Spleen (tissue), 11 donors: ENCODE results near the gene TMX4. TPM values are rescaled to one million over a fixed set of nuclear protein-coding genes. Genes with fewer than 3 reads are reported as not detected.
"Not testable (repeated sequence)": the region's sequence is repeated elsewhere in the genome, so short reads cannot be mapped to it uniquely, and the experiment has no call there.

ENCODE experiments used
- DNase-seq: peaks from one replicate; pipeline ENCODE4 v3.0.0-alpha.2; 2020
- H3K27ac ChIP-seq, 8 donors: fragments of 200-600 bp; sonication (generic) in 7 of 8; 1 replicate in 4 of 8; 2 replicates in 4 of 8; pipeline versions ENCODE4 v1.5.0 to v1.8.0; 2016 to 2021; ENCODE audit warnings: inconsistent platforms in 4 of 8, mild to moderate bottlenecking in 4 of 8, moderate library complexity in 1 of 8
- H3K27me3 ChIP-seq, 7 donors: fragments of 200-600 bp; sonication (generic) in 6 of 7; replicated peaks in 1 of 7; 1 replicate in 4 of 7; 2 replicates in 3 of 7; pipeline versions ENCODE4 v1.5.0 to v1.8.0; 2016 to 2021; ENCODE audit warnings: inconsistent platforms in 3 of 7, mild to moderate bottlenecking in 1 of 7
- H3K36me3 ChIP-seq, 6 donors: fragments of 200-600 bp; sonication (generic) in 5 of 6; 1 replicate in 4 of 6; 2 replicates in 2 of 6; pipeline versions ENCODE4 v1.5.0 to v1.8.0; 2016 to 2021; ENCODE audit warnings: inconsistent platforms in 2 of 6
- H3K4me1 ChIP-seq, 6 donors: fragments of 200-600 bp; sonication (generic) in 5 of 6; 1 replicate in 3 of 6; 2 replicates in 3 of 6; pipeline versions ENCODE4 v1.5.0 to v1.8.0; 2016 to 2021; ENCODE audit warnings: inconsistent platforms in 3 of 6
- H3K4me3 ChIP-seq, 8 donors: fragments of 200-600 bp; sonication (generic) in 7 of 8; 1 replicate in 4 of 8; 2 replicates in 4 of 8; pipeline versions ENCODE4 v1.5.0 to v1.8.0; 2016 to 2021; ENCODE audit warnings: inconsistent platforms in 4 of 8, mild to moderate bottlenecking in 4 of 8, moderate library complexity in 2 of 8
- H3K9me3 ChIP-seq, 8 donors: fragments of 200-600 bp; sonication (generic) in 7 of 8; 1 replicate in 4 of 8; 2 replicates in 4 of 8; pipeline versions ENCODE4 v1.5.0 to v1.8.0; 2016 to 2021; ENCODE audit warnings: inconsistent platforms in 4 of 8
- POLR2A ChIP-seq, 3 donors: fragments of 450-650 bp; IDR thresholded peaks; one replicate each; pipeline ENCODE4 v1.5.1; 2017; ENCODE audit warnings: antibody characterized with exemption in 3 of 3, mild to moderate bottlenecking in 1 of 3
- POLR2AphosphoS5 ChIP-seq, 3 donors: sonication (generic); formaldehyde crosslinking; IDR thresholded peaks; one replicate each; pipeline ENCODE4 v1.5.1; 2017; ENCODE audit warnings: antibody characterized with exemption in 3 of 3
- WGBS, 5 donors: extraction: QIAGEN DNeasy Blood & Tissue Kit in 3 of 5; methylation state at CpG; one replicate each; pipeline versions ENCODE4 v1.1.5 to v1.1.7; 2013 to 2018; 5-methylcytosine and 5-hydroxymethylcytosine counted together
- intact Hi-C: fragments of 100-400 bp; cut with DNase I; formaldehyde crosslinking; loops from one replicate; pipeline ENCODE4 v1.15.0; 2023; ENCODE audit warnings: low total_unique reads
- polyA plus RNA-seq, 3 donors: library from polyadenylated mRNA; stranded (reverse); fragments of 200-250 nt; gene quantifications; one replicate each; pipeline ENCODE4 v1.2.1, GENCODE V29; 2013
- total RNA-seq, 7 donors: library from RNA; depleted of rRNA in 3 of 7; stranded (reverse); fragments of >200 nt in 3 of 7; fragmentation: NEBNext Ultra II Directional in 4 of 7; extraction: Animal tissue kit (Norgen Biotek cat#: 25700) in 4 of 7; gene quantifications; one replicate each; pipeline versions ENCODE4 v1.1.0 to v1.2.1, GENCODE V29; 2016 to 2021
- TF ChIP-seq, protein P1 (sequence below), 11 experiments: fragments of 200-600 bp in 7 of 11; fragments of 450-650 bp in 4 of 11; sonication (generic) in 4 of 11; IDR thresholded peaks in 8 of 11; conservative IDR thresholded peaks in 3 of 11; 1 replicate in 7 of 11; 2 replicates in 4 of 11; pipeline versions ENCODE4 v1.4.0 to v1.8.0; 2016 to 2021; ENCODE audit warnings: antibody characterized with exemption in 11 of 11, inconsistent platforms in 4 of 11, mild to moderate bottlenecking in 1 of 11
- donor health status: healthy with polysubstance abuse.
- donor health status: DM: no; HTN: no; CAD: no; lungs with moderate emphysema.
- donor health status: DM: no; HTN: no; CAD: no.
- donor health status: Bipolar disorder and iron deficiency.
- donor health status: healthy.
- donor health status: DM: no; HTN: no; CAD: no.
- donor health status: DM: yes; HTN: yes; CAD: no.

TMX4 gene
- total and polyA plus RNA-seq, 10 donors = 7.5 to 56.3 (median 38.2) TPM

- no peaks in the 10 kb centered on the region for H3K4me1 ChIP-seq
- WGBS, 5 donors = 63 to 91% (median 87%) methylated on average over 2 of the region's 2 CpGs
- TF ChIP-seq POLR2A (IDR thresholded peaks at IDR 0.05) = no peak
- no peak for TF ChIP-seq POLR2AphosphoS5 (IDR thresholded peaks at IDR 0.05)
- TF ChIP-seq, protein P1, sequence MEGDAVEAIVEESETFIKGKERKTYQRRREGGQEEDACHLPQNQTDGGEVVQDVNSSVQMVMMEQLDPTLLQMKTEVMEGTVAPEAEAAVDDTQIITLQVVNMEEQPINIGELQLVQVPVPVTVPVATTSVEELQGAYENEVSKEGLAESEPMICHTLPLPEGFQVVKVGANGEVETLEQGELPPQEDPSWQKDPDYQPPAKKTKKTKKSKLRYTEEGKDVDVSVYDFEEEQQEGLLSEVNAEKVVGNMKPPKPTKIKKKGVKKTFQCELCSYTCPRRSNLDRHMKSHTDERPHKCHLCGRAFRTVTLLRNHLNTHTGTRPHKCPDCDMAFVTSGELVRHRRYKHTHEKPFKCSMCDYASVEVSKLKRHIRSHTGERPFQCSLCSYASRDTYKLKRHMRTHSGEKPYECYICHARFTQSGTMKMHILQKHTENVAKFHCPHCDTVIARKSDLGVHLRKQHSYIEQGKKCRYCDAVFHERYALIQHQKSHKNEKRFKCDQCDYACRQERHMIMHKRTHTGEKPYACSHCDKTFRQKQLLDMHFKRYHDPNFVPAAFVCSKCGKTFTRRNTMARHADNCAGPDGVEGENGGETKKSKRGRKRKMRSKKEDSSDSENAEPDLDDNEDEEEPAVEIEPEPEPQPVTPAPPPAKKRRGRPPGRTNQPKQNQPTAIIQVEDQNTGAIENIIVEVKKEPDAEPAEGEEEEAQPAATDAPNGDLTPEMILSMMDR (IDR thresholded peaks at IDR 0.05 in 8 of 11, conservative IDR thresholded peaks at IDR 0.05 in 3 of 11) = no peak
- no peak for DNase-seq
- no peaks in the 10 kb centered on the region for H3K27me3 ChIP-seq
- intact Hi-C loops = no loop called here
- H3K4me3 ChIP-seq = no peak overlapping the region
- no peak overlapping the region for H3K27ac ChIP-seq
- peaks cover 0 to 2% (median 0%) of the 10 kb centered on the region in 8 donors for H3K9me3 ChIP-seq
- H3K36me3 ChIP-seq = no peaks in the 10 kb centered on the region
Observed at GRCh38 chr20:8032499-8032898, 12.9 kb upstream of the TMX4 start.

DNA sequence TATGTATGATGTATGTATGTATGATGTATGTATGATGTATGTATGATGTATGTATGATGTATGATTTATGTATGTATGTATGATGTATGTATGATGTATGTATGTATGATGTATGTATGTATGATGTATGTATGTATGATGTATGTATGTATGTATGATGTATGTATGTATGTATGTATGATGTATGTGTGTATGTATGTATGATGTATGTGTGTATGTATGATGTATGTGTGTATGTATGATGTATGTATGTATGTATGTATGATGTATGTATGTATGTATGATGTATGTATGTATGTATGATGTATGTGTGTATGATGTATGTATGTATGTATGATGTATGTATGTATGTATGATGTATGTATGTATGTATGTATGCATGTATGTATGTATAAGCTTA is 12.0 kb upstream of the TMX4 start:
- DNase-seq, intact Hi-C loops, H3K36me3 ChIP-seq, H3K27me3 ChIP-seq, H3K4me3 ChIP-seq, H3K9me3 ChIP-seq, H3K27ac ChIP-seq, H3K4me1 ChIP-seq: not testable (repeated sequence)

DNA sequence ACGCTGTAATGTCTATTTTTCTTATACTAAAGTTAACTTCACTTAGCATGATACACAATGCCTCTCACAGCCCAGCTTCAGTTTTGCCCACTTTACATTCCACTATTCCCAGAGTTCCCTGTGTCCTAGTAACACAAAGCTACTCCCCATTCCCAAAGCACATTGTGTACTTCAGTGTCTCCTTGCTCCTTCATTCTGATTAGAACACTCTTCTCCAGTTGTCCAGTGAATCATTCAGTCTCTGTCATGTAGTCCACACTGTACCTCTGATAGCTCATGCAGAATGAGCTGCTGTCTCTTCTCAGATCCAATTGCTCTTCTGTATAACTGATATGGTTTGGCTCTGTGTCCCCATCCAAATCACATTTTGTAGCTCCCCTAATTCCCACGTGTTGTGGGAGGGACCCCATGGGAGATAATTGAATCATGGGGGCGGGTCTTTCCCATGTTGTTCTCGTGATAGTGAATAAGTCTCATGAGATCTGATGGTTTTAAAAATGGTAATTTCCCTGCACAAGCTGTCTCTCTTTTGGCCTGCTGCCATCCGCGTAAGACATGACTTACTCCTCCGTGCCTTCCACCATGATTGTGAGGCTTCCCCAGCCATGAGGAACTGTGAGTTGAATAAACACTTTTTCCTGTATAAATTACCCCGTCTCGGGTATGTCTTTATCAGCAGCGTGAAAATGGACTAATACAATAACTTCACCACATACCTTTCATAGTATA is 2.1 kb upstream of the TMX4 start:
- TF ChIP-seq, protein P1 (IDR thresholded peaks at IDR 0.05 in 8 of 11, conservative IDR thresholded peaks at IDR 0.05 in 3 of 11) = no peak
- TF ChIP-seq POLR2A (IDR thresholded peaks at IDR 0.05) = no peak
- no peak for TF ChIP-seq POLR2AphosphoS5 (IDR thresholded peaks at IDR 0.05)
- Histone ChIP-seq H3K9me3 (no peaks in the 10 kb centered on the region), H3K27me3 (no peaks in the 10 kb centered on the region), H3K4me3 (no peak overlapping the region), H3K4me1 (peaks cover 0 to 46% (median 33%) of the 10 kb centered on the region in 6 donors), H3K36me3 (no peaks in the 10 kb centered on the region), H3K27ac (peak overlapping the region in 2 of 8 donors; percentile 99)
- 91 to 92% (median 92%) methylated on average over 10 of the region's 10 CpGs for WGBS, 5 donors
- intact Hi-C loops = no loop called here
- DNase-seq = no peak

GRCh38 chr20:8020314-8021079 is 936 bp upstream of the TMX4 start:
- Histone ChIP-seq H3K4me3 (peak overlapping the region; percentile 66 to 95 (median 85)), H3K9me3 (no peaks in the 10 kb centered on the region), H3K4me1 (peaks cover 0 to 56% (median 35%) of the 10 kb centered on the region in 6 donors), H3K27me3 (no peaks in the 10 kb centered on the region), H3K27ac (peak overlapping the region; percentile 96 to 100 (median 99)), H3K36me3 (no peaks in the 10 kb centered on the region)
- 16 to 35% (median 25%) methylated on average over 3 of the region's 3 CpGs for WGBS, 5 donors
- TF ChIP-seq POLR2AphosphoS5 (IDR thresholded peaks at IDR 0.05) = no peak
- no peak for TF ChIP-seq POLR2A (IDR thresholded peaks at IDR 0.05)
- TF ChIP-seq, protein P1 (IDR thresholded peaks at IDR 0.05 in 8 of 11, conservative IDR thresholded peaks at IDR 0.05 in 3 of 11) = no peak
- DNase-seq = no peak
- intact Hi-C loops = no loop called here
